ENCODE data around the gene TMEM266. TPM values are rescaled to one million over a fixed set of nuclear protein-coding genes. Genes with fewer than 3 reads are reported as not detected.
A peak's percentile ranks its signal among the peaks of the same experiment; 100 is the strongest.

Gene TMEM266
- total RNA-seq, 5 donors from 2014 or later (not counting 1 experiment from before 2014, with no cell fraction given): 0.16 TPM; not detected in 4

GRCh38 chr15:76233921-76234320 is 174.1 kb downstream of the TMEM266 start:
- Histone ChIP-seq H3K4me1 (ENCODE audit: control insufficient read depth in 1 of 2, extremely low read depth in 1 of 2, insufficient read depth in 2 of 2, low read length in 2 of 2) (no peaks in the 10 kb centered on the region), H3K36me3 (ENCODE audit: control insufficient read depth in 2 of 2, extremely low read depth in 1 of 2, insufficient read depth in 1 of 2, low read length in 1 of 2) (peaks cover 0 to 10% of the 10 kb centered on the region in 2 donors), H3K4me3 (ENCODE audit: control insufficient read depth in 1 of 2, extremely low read depth in 1 of 2, low read length in 1 of 2) (no peak overlapping the region), H3K27ac (ENCODE audit: low read length) (no peak overlapping the region), H3K27me3 (replicated peaks in 1 of 2; ENCODE audit: control insufficient read depth in 2 of 2, extremely low read depth in 1 of 2, insufficient read depth in 2 of 2, low read length in 1 of 2) (no peaks in the 10 kb centered on the region), H3K9me3 (no peaks in the 10 kb centered on the region)
- ATAC-seq (replicated peaks in 1 of 4): no peak
- WGBS (ENCODE audit: insufficient coverage): no CpG with 5 or more reads among the region's 1 CpG
- Mint-ChIP-seq H3K27me3 (no peaks in the 10 kb centered on the region), H3K9me3 (no peaks in the 10 kb centered on the region), H3K27ac (no peak overlapping the region), H3K4me1 (no peaks in the 10 kb centered on the region), H3K36me3 (peaks cover 22% of the 10 kb centered on the region), H3K4me3 (no peak overlapping the region)
- POLR2A ChIA-PET: no interaction called here
- DNase-seq: no peak
- CTCF ChIA-PET: no interaction called here

DNA sequence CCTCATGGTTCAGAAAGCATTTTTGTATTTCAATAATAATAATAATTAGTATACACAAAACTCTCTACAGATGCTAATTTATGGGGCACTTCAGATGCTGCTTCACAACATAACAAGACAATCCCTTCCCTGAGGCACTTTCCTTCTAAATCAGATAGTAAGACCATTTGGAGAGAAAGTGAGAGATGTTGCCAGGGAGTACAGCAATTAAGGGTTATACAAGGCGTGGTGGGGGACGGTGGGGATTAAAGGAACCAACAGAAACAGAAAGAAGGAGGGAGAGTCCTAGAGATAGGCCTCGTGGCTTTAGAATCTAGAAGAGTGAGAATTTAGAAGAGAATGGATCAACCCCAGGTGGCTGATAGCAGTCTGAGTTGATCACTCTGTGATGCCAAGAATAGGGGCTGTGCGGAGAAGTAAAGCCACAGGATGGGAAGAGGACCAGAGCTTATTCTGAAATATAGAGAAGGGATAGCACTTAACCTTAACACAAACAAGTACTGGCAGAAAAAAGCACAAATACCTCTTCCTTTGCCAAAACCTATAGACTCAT is 174.6 kb downstream of the TMEM266 start:
- Histone ChIP-seq H3K27ac (ENCODE audit: low read length) (no peak overlapping the region), H3K4me3 (ENCODE audit: control insufficient read depth in 1 of 2, extremely low read depth in 1 of 2, low read length in 1 of 2) (no peak overlapping the region), H3K36me3 (ENCODE audit: control insufficient read depth in 2 of 2, extremely low read depth in 1 of 2, insufficient read depth in 1 of 2, low read length in 1 of 2) (peaks cover 0 to 7% of the 10 kb centered on the region in 2 donors), H3K4me1 (ENCODE audit: control insufficient read depth in 1 of 2, extremely low read depth in 1 of 2, insufficient read depth in 2 of 2, low read length in 2 of 2) (no peaks in the 10 kb centered on the region), H3K27me3 (replicated peaks in 1 of 2; ENCODE audit: control insufficient read depth in 2 of 2, extremely low read depth in 1 of 2, insufficient read depth in 2 of 2, low read length in 1 of 2) (no peaks in the 10 kb centered on the region), H3K9me3 (no peaks in the 10 kb centered on the region)
- no peaks in the 10 kb centered on the region for H3K4me1 Mint-ChIP-seq
- ATAC-seq (replicated peaks in 1 of 4) (no peak), DNase-seq (no peak)
- no peaks in the 10 kb centered on the region for H3K27me3 Mint-ChIP-seq
- CTCF ChIA-PET: interaction anchor here in 1 of 2 donors (1.7 kb wide), 1 partner anchor 10 kb away, joined by 5 read pairs; no protein-coding TSS in a partner anchor
- H3K4me3 Mint-ChIP-seq: no peak overlapping the region
- no peaks in the 10 kb centered on the region for H3K9me3 Mint-ChIP-seq
- POLR2A ChIA-PET: no interaction called here
- H3K27ac Mint-ChIP-seq: no peak overlapping the region
- H3K36me3 Mint-ChIP-seq: peaks cover 18% of the 10 kb centered on the region
- WGBS (ENCODE audit: insufficient coverage): 92% methylated on average over 3 of the region's 4 CpGs

GRCh38 chr15:76235186-76235826 is 175.5 kb downstream of the TMEM266 start:
- 60% methylated on average over 1 of the region's 3 CpGs for WGBS (ENCODE audit: insufficient coverage)
- DNase-seq (peak in 2 of 35 experiments; percentile 2 to 46), ATAC-seq (replicated peaks in 1 of 4) (peak in 3 of 4 experiments; percentile 29 to 60 (median 36))
- Histone ChIP-seq H3K4me3 (ENCODE audit: control insufficient read depth in 1 of 2, extremely low read depth in 1 of 2, low read length in 1 of 2) (no peak overlapping the region), H3K27me3 (replicated peaks in 1 of 2; ENCODE audit: control insufficient read depth in 2 of 2, extremely low read depth in 1 of 2, insufficient read depth in 2 of 2, low read length in 1 of 2) (no peaks in the 10 kb centered on the region), H3K27ac (ENCODE audit: low read length) (no peak overlapping the region), H3K4me1 (ENCODE audit: control insufficient read depth in 1 of 2, extremely low read depth in 1 of 2, insufficient read depth in 2 of 2, low read length in 2 of 2) (no peaks in the 10 kb centered on the region), H3K36me3 (ENCODE audit: control insufficient read depth in 2 of 2, extremely low read depth in 1 of 2, insufficient read depth in 1 of 2, low read length in 1 of 2) (peaks cover 0 to 7% of the 10 kb centered on the region in 2 donors), H3K9me3 (no peaks in the 10 kb centered on the region)
- POLR2A ChIA-PET: no interaction called here
- Mint-ChIP-seq H3K4me3 (no peak overlapping the region), H3K9me3 (no peaks in the 10 kb centered on the region), H3K27me3 (no peaks in the 10 kb centered on the region), H3K27ac (no peak overlapping the region), H3K4me1 (no peaks in the 10 kb centered on the region), H3K36me3 (peaks cover 18% of the 10 kb centered on the region)
- CTCF ChIA-PET: interaction anchor here in 1 of 2 donors (1.7 kb wide), 1 partner anchor 10 kb away, joined by 5 read pairs; no protein-coding TSS in a partner anchor

DNA sequence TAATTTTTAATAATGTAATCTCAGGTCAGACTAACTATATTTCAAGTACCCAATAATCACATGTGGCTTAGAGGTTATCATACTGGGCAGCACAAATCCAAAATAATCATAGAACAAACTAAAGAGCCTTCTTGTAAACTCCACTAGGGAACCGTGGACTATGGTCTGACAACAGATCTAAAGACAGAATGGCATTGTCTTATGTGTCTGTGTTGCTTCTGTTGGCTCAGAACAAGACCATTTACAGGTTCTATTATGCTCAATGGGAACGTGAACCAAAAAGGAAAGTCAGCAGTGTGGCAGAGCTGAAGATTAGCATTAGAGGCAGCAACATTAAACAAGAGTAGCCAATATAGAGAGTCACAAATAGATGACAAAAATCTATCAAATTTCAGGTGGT is 176.6 kb downstream of the TMEM266 start:
- peaks cover 11% of the 10 kb centered on the region for H3K36me3 Mint-ChIP-seq
- H3K4me3 Mint-ChIP-seq: no peak overlapping the region
- H3K27ac ChIP-seq (ENCODE audit: low read length): no peak overlapping the region
- H3K27ac Mint-ChIP-seq: no peak overlapping the region
- ChIA-PET CTCF (interaction anchor here in 1 of 2 donors (1.7 kb wide), 1 partner anchor 8 kb away, joined by 5 read pairs; no protein-coding TSS in a partner anchor), POLR2A (no interaction called here)
- H3K9me3 Mint-ChIP-seq: no peaks in the 10 kb centered on the region
- H3K9me3 ChIP-seq: no peaks in the 10 kb centered on the region
- ATAC-seq (replicated peaks in 1 of 4): no peak
- WGBS (ENCODE audit: insufficient coverage): 83% methylated on average over 1 of the region's 2 CpGs
- H3K4me3 ChIP-seq (ENCODE audit: control insufficient read depth in 1 of 2, extremely low read depth in 1 of 2, low read length in 1 of 2): no peak overlapping the region
- H3K27me3 Mint-ChIP-seq: no peaks in the 10 kb centered on the region
- DNase-seq: no peak
- H3K27me3 ChIP-seq (replicated peaks in 1 of 2; ENCODE audit: control insufficient read depth in 2 of 2, extremely low read depth in 1 of 2, insufficient read depth in 2 of 2, low read length in 1 of 2): no peaks in the 10 kb centered on the region
- H3K4me1 Mint-ChIP-seq: no peaks in the 10 kb centered on the region
- no peaks in the 10 kb centered on the region for H3K4me1 ChIP-seq (ENCODE audit: control insufficient read depth in 1 of 2, extremely low read depth in 1 of 2, insufficient read depth in 2 of 2, low read length in 2 of 2)
- no peaks in the 10 kb centered on the region for H3K36me3 ChIP-seq (ENCODE audit: control insufficient read depth in 2 of 2, extremely low read depth in 1 of 2, insufficient read depth in 1 of 2, low read length in 1 of 2)

GRCh38 chr15:76239786-76240185 is 180.0 kb downstream of the TMEM266 start:
- POLR2A ChIA-PET: no interaction called here
- no CpG with 5 or more reads among the region's 1 CpG for WGBS (ENCODE audit: insufficient coverage)
- no peaks in the 10 kb centered on the region for H3K9me3 Mint-ChIP-seq

GRCh38 chr15:76245072-76245610 is 185.4 kb downstream of the TMEM266 start:
- no peaks in the 10 kb centered on the region for H3K4me1 Mint-ChIP-seq
- no peaks in the 10 kb centered on the region for H3K9me3 Mint-ChIP-seq
- Histone ChIP-seq H3K27me3 (replicated peaks in 1 of 2; ENCODE audit: control insufficient read depth in 2 of 2, extremely low read depth in 1 of 2, insufficient read depth in 2 of 2, low read length in 1 of 2) (no peaks in the 10 kb centered on the region), H3K9me3 (no peaks in the 10 kb centered on the region), H3K27ac (ENCODE audit: low read length) (no peak overlapping the region), H3K36me3 (ENCODE audit: control insufficient read depth in 2 of 2, extremely low read depth in 1 of 2, insufficient read depth in 1 of 2, low read length in 1 of 2) (peaks cover 0 to 2% of the 10 kb centered on the region in 2 donors), H3K4me1 (ENCODE audit: control insufficient read depth in 1 of 2, extremely low read depth in 1 of 2, insufficient read depth in 2 of 2, low read length in 2 of 2) (no peaks in the 10 kb centered on the region), H3K4me3 (ENCODE audit: control insufficient read depth in 1 of 2, extremely low read depth in 1 of 2, low read length in 1 of 2) (no peak overlapping the region)
- H3K27ac Mint-ChIP-seq: no peak overlapping the region
- peaks cover 11% of the 10 kb centered on the region for H3K36me3 Mint-ChIP-seq
- ChIA-PET POLR2A (no interaction called here), CTCF (interaction anchor here in 1 of 2 donors (0.6 to 1.7 kb wide), 2 partner anchors 10 to 217 kb away, joined by 5 read pairs; no protein-coding TSS in a partner anchor)
- DNase-seq: no peak
- H3K27me3 Mint-ChIP-seq: no peaks in the 10 kb centered on the region
- 100% methylated on average over 1 of the region's 1 CpG for WGBS (ENCODE audit: insufficient coverage)
- H3K4me3 Mint-ChIP-seq: no peak overlapping the region
- no peak for ATAC-seq (replicated peaks in 1 of 4)

More at GRCh38 chr15:76239786-76240185, 180.0 kb downstream of the TMEM266 start:
- CTCF ChIA-PET: interaction anchor here in 1 of 2 donors (0.7 kb wide), 2 partner anchors 89 to 193 kb away, joined by 3 read pairs; no protein-coding TSS in a partner anchor
- no peak overlapping the region for H3K27ac Mint-ChIP-seq
- H3K36me3 Mint-ChIP-seq: peaks cover 8% of the 10 kb centered on the region
- H3K4me1 ChIP-seq (ENCODE audit: control insufficient read depth in 1 of 2, extremely low read depth in 1 of 2, insufficient read depth in 2 of 2, low read length in 2 of 2): no peaks in the 10 kb centered on the region
- H3K27me3 Mint-ChIP-seq: no peaks in the 10 kb centered on the region
- peaks cover 0 to 2% of the 10 kb centered on the region in 2 donors for H3K36me3 ChIP-seq (ENCODE audit: control insufficient read depth in 2 of 2, extremely low read depth in 1 of 2, insufficient read depth in 1 of 2, low read length in 1 of 2)
- H3K4me3 ChIP-seq (ENCODE audit: control insufficient read depth in 1 of 2, extremely low read depth in 1 of 2, low read length in 1 of 2): no peak overlapping the region
- H3K4me3 Mint-ChIP-seq: no peak overlapping the region
- no peaks in the 10 kb centered on the region for H3K9me3 ChIP-seq
- DNase-seq (no peak), ATAC-seq (replicated peaks in 1 of 4) (no peak)
- H3K4me1 Mint-ChIP-seq: no peaks in the 10 kb centered on the region
- no peak overlapping the region for H3K27ac ChIP-seq (ENCODE audit: low read length)
- no peaks in the 10 kb centered on the region for H3K27me3 ChIP-seq (replicated peaks in 1 of 2; ENCODE audit: control insufficient read depth in 2 of 2, extremely low read depth in 1 of 2, insufficient read depth in 2 of 2, low read length in 1 of 2)
